Gastrocnemius medialis (tissue), 4 donors: Measurements from ENCODE around the gene LRRC72.

Experiments
- CTCF ChIP-seq, 5 experiments: fragments of 450-650 bp in 3 of 5; fragments of 200-600 bp in 2 of 5; sonication (generic) in 2 of 5; IDR thresholded peaks in 4 of 5; conservative IDR thresholded peaks in 1 of 5; 1 replicate in 4 of 5; 2 replicates in 1 of 5; pipeline ENCODE4 v1.5.1; 2016 to 2019; ENCODE audit warnings: antibody characterized with exemption in 5 of 5, mild to moderate bottlenecking in 3 of 5, moderate library complexity in 3 of 5
- POLR2A ChIP-seq, 2 donors: fragments of 450-650 bp; IDR thresholded peaks; one replicate each; pipeline ENCODE4 v1.6.1; 2017; ENCODE audit warnings: antibody characterized with exemption in 2 of 2, mild to moderate bottlenecking in 2 of 2, moderate library complexity in 2 of 2

- no peak for TF ChIP-seq CTCF (IDR thresholded peaks at IDR 0.05 in 4 of 5, conservative IDR thresholded peaks at IDR 0.05 in 1 of 5)
- TF ChIP-seq POLR2A (IDR thresholded peaks at IDR 0.05) = no peak
These were observed 54.7 kb downstream of the LRRC72 start for GRCh38 chr7:16581286-16581685.
